HG02970 (cell line): ENCODE results near the gene SHFL.
A peak's percentile ranks its signal among the peaks of the same experiment; 100 is the strongest.

Experiments used
- ATAC-seq: cut with Tn5 transposase; IDR thresholded peaks from one replicate; pipeline ENCODE4 v1.9.1; 2021; ENCODE audit warnings: mild to moderate bottlenecking, moderate library complexity, moderate number of reproducible peaks; ENCODE audit not compliant: unreplicated experiment, low FRiP score

The SHFL gene

GRCh38 chr19:10106100-10106936 is 20.2 kb downstream of the SHFL start, which contains the start of gene PPAN:
Gene PPAN, plus strand, starts transcription at chr19:10106362. Its CDS starts 33 bp downstream, at chr19:10106395.
- ATAC-seq, result peak; percentile 65

GRCh38 chr19:10107254-10107653 is 21.1 kb downstream of the SHFL start:
- no peak for ATAC-seq

- ATAC-seq, result no peak
These were observed 21.8 kb downstream of the SHFL start for GRCh38 chr19:10107817-10108367.

GRCh38 chr19:10109528-10109927 is 23.4 kb downstream of the SHFL start:
- no peak for ATAC-seq

DNA sequence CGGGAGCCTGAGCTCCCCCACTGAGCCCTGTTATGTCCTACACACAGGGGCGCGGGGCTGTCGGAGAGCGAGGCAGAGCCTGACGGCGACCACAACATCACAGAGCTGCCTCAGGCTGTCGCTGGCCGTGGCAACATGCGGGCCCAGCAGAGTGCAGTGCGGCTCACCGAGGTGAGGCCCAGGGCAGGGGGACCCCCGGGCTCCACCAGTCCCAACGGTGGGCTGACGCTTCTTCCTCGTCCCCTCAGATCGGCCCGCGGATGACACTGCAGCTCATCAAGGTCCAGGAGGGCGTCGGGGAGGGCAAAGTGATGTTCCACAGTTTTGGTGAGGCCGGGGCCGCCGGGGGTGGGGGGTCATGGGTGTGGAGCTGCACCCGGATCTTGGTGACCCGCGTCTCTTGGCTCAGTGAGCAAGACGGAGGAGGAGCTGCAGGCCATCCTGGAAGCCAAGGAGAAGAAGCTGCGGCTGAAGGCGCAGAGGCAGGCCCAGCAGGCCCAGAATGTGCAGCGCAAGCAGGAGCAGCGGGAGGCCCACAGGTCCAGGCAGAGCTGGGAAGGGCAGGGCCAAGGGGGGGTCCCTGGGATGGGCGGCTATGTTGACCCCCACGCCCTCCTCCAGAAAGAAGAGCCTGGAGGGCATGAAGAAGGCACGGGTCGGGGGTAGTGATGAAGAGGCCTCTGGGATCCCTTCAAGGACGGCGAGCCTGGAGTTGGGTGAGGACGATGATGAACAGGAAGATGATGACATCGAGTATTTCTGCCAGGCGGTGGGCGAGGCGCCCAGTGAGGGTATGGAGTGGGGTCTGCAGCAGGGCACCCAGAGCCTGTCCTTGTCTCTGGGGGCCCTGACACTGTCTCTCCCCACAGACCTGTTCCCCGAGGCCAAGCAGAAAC is 24.2 kb downstream of the SHFL start:
- no peak for ATAC-seq

DNA sequence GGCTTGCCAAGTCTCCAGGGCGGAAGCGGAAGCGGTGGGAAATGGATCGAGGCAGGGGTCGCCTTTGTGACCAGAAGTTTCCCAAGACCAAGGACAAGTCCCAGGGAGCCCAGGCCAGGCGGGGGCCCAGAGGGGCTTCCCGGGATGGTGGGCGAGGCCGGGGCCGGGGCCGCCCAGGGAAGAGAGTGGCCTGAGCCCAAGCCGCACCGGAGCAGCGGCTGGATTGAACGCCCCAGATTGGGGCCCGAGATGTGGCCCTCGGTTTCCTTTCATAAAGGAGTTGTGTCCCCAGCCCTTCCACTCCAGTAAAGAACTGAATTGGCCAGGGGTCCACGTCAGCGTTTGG is 24.8 kb downstream of the SHFL start:
- no peak for ATAC-seq

DNA sequence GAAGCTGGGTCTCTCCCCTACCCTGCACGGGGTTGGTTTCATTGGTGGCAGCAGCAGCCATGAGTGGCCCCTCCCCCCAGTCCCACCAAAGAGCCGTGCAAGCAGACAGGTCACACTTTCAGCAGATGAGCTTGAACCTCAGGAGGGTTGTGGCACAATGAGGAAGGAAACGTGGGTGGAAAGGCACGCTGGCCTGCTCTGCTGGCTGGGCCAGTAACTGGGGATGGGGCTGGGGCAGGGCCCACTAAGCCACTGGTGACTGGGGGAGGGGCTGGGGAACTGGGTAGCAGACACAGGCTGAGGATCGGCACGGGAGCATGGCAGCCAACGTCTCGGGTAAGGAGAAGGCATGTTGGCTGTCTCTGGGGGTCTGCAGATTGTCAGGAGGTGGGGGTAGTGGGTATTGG is 25.3 kb downstream of the SHFL start, which contains the start of gene P2RY11:
Gene P2RY11, plus strand, starts transcription at position 289 of the 407 bp plus-strand sequence. Its CDS starts 29 bp downstream, at position 318.
- ATAC-seq, result no peak

DNA sequence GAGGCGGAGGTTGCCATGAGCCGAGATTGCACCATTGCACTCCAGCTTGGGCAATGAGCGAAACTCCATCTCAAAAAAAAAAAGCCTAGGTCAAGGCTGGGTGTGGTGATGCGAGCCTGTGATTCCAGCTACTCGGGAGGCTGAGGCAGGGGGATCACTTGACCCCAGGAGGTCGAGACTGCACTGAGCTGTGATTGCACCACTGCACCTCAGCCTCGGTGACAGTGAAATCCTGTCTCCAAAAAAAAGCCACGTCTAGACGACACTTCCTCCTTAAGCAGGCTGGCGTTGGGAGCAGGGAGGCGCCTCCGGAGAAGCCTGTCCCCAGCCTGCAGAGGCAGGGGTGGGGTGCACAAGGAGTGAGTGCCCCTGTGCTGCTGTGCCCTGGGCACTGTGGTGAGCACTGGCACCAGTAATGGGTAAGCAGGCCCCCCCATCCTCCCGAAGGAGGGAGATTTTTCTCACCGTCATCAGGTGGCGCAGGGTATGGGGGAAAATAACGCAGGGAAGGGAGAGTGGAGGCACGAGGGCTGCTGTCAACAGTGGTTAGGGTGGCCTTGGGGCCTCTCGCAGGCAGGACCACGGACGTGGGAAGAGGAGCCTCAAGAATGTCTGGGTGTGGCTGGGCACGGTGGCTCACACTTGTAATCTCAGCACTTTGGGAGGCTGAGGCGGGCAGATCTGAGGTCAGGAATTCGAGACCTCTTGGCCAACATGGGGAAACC is 26.1 kb downstream of the SHFL start:
- ATAC-seq, result no peak

- ATAC-seq, result no peak
These were observed 26.9 kb downstream of the SHFL start for GRCh38 chr19:10112895-10113591.

- no peak for ATAC-seq
These were observed 27.5 kb downstream of the SHFL start for GRCh38 chr19:10113592-10113963.

- no peak for ATAC-seq
These were observed 28.0 kb downstream of the SHFL start for GRCh38 chr19:10113964-10114650.

DNA sequence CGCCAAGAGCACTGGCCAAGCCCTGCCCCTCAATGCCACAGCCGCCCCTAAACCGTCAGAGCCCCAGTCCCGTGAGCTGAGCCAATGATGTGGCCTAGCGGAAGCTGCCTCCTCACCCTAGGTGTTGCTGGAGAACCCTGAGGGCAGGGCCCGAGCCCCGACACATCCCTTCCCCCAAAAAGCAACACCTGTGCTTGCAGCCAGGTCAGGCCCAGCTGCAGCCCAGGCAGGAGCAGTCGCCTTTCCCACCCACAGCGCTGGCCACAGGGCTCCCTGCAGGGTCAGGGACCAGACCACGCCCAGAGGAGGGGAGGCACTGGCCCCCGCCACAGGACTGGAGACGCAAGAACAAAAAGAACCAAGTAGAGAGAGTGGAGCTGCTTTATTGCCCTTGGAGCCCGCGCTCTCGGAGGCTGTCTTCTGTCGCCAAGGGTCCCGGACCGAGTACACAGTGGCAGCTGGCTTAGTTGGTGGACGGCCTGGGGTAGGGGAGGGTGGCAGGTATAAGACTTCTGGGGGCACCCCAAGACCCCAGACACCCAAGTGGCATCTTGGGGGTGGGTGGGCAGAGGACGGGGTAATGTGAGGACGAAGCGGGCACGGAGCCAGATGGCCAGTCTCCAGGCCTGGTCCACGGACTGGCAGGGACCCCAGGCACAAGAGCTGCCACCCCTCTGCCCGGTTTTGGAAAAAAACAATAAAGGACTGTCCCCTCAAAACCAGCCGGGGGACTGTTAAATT is 28.7 kb downstream of the SHFL start:
- ATAC-seq, result no peak

DNA sequence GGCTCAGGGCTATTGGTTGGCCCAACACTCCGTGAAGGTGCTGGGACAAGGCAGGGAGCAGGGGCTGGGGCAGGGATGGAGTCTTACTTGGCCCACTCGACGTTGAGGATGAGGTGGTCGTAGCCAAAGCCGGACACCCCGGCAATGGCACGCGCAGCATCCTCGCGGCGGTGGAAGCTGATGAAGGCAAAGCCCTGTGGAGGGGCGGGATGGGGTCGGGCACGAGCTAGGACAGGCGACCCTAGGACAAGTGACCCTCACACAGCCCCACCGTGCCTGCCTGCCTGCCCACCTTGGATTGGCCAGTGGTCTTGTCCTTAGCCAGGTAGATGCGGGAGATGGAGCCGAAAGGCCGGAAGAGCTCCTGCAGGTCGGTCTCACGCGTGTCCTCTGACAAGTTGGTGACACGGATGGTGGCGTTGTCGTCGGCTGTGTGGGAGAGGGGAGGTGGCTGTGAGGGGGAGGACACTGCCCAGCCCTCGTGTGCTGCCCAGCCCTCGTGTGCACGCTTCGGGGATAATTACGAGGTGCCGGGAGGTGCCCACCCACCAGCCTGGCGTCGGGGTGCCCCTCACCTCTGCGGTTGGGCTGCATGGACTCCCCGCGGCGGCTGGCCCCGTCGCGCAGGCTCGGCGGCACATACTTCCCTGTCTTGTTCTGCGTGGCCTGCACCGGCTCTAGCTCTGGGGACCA is 29.4 kb downstream of the SHFL start:
- ATAC-seq, result no peak

- ATAC-seq, result no peak
These were observed 30.2 kb downstream of the SHFL start for GRCh38 chr19:10116085-10116865.

DNA sequence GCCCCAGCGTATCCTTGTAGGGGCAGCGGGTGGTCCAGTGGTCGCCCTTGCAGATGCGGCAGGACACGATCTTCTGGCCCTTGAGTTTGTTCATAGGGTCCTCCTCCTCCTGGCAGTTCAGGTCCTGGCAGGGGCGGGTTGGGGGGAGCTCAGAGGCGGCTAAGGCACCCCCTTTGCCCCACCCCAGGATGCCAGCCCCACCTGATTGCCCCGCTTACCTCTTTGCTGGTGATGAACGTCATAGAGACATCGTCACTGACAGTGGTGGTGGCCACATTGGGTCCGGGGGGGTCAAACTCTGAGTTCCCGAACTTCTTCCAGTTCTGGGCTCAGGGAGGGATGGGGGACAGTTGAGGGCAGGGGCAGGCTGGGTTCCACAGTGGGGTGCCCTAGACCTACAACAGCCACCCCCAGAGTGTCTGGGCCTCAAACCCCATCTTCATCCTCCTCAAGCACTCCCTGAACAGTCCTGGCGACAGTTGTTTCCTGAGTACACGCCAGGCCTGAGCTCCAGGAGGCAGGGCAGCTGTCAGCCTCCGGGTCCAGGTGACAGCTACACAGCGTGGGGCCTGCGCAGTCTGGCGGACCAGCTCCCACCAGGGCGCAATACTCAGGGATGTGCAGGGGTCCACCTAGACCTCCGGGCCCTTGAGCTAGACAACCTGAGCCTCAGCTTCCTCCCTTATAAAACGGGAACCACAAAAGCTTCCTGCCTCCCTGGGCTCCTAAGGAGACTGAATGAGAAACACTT is 30.9 kb downstream of the SHFL start:
- no peak for ATAC-seq

DNA sequence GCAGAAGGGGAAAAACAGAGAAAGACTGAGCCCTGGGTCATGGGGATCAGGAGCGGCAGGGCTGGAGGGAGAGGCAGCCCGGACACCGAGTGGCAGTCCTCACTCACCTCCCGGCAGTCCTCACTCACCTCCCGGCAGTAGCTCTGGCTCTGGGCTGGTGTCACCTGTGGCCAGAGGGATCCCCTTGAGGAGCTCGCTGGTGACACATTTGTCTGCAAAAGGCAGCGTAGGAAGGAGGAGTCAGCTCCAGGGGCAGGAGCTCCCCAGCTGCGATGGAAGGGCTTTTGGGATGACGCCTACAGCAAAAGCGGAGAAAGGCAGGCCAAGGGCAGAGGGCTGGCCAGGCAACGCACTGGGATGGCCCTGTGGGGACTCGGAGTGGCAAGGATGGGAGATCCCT is 32.8 kb downstream of the SHFL start:
- ATAC-seq, result no peak
